HCT116 (cell line): ENCODE results near the gene AMOT.

Experiments
- CEBPB ChIP-seq: IDR thresholded peaks from 2 replicates; pipeline ENCODE4 v1.6.1; 2012; ENCODE audit warnings: low read depth
- CTCF ChIP-seq, 3 experiments: fragments of 200-600 bp in 1 of 3; sonication (generic) in 1 of 3; IDR thresholded peaks in 2 of 3; conservative IDR thresholded peaks in 1 of 3; 2 replicates each; pipeline ENCODE4 v1.5.1; 2012 to 2017; ENCODE audit warnings: low read depth in 2 of 3, low read length in 2 of 3, antibody characterized with exemption in 1 of 3, borderline replicate concordance in 1 of 3, control low read depth in 1 of 3, mild to moderate bottlenecking in 1 of 3, mixed read lengths in 1 of 3, mixed run types in 1 of 3, moderate library complexity in 1 of 3; ENCODE audit not compliant: insufficient read depth in 1 of 3
- EGR1 ChIP-seq: IDR thresholded peaks from 2 replicates; pipeline ENCODE4 v1.6.1; 2012; ENCODE audit warnings: low read depth
- EZH2 ChIP-seq: fragments of 200-600 bp; sonication (generic); IDR thresholded peaks from 2 replicates; pipeline ENCODE4 v1.6.1; 2017; ENCODE audit warnings: antibody characterized with exemption, mixed run types
- EZH2phosphoT487 ChIP-seq: fragments of 200-600 bp; IDR thresholded peaks from 2 replicates; pipeline ENCODE4 v1.6.1; 2018; ENCODE audit warnings: antibody characterized with exemption, borderline replicate concordance
- FOSL1 ChIP-seq: IDR thresholded peaks from 2 replicates; pipeline ENCODE4 v1.6.1; 2012; ENCODE audit warnings: low read depth
- POLR2A ChIP-seq: IDR thresholded peaks from 2 replicates; pipeline ENCODE4 v1.7.0; 2011; ENCODE audit warnings: borderline replicate concordance; ENCODE audit not compliant: insufficient read depth, insufficient read length; ENCODE audit errors: extremely low read depth
- POLR2AphosphoS5 ChIP-seq: IDR thresholded peaks from 2 replicates; pipeline ENCODE4 v1.6.1; 2011; ENCODE audit warnings: mild to moderate bottlenecking, low read depth, low read length, moderate library complexity
- RAD21 ChIP-seq: IDR thresholded peaks from 2 replicates; pipeline ENCODE4 v1.6.1; 2012; ENCODE audit warnings: low read depth, mild to moderate bottlenecking
- REST ChIP-seq: IDR thresholded peaks from 2 replicates; pipeline ENCODE4 v1.6.1; 2012; ENCODE audit warnings: low read depth
- SIN3A ChIP-seq: IDR thresholded peaks from 2 replicates; pipeline ENCODE4 v1.6.1; 2012; ENCODE audit warnings: low read depth
- SP1 ChIP-seq: IDR thresholded peaks from 2 replicates; pipeline ENCODE4 v1.6.1; 2012; ENCODE audit warnings: low read depth
- ZBTB33 ChIP-seq: IDR thresholded peaks from 2 replicates; pipeline ENCODE4 v1.6.1; 2011; ENCODE audit warnings: mild to moderate bottlenecking, low read length, moderate library complexity; ENCODE audit not compliant: insufficient replicate concordance; ENCODE audit errors: extremely low read depth
- ZNF274 ChIP-seq: fragments of 200-500 bp; sonication (Bioruptor generic); IDR thresholded peaks from 2 replicates; pipeline ENCODE4 v1.6.1; 2014; ENCODE audit warnings: mild to moderate bottlenecking, low read depth, low read length, inconsistent platforms

- TF ChIP-seq EGR1 (no peak), CTCF (IDR thresholded peaks at IDR 0.05 in 2 of 3, conservative IDR thresholded peaks at IDR 0.05 in 1 of 3; ENCODE audit: borderline replicate concordance in 1 of 3, insufficient read depth in 1 of 3, low read depth in 2 of 3, low read length in 2 of 3) (no peak), RAD21 (no peak), ZNF274 (no peak), FOSL1 (no peak), SIN3A (no peak), EZH2phosphoT487 (no peak), EZH2 (no peak), POLR2A (no peak), REST (no peak), SP1 (no peak), ZBTB33 (no peak), POLR2AphosphoS5 (no peak), CEBPB (no peak)
These were observed 72.1 kb downstream of the AMOT start for GRCh38 chrX:112768563-112768962.
